RCC 7860 (cell line): Measurements from ENCODE around the gene PLA2G4C.

Source experiments
- DNase-seq: peaks from one replicate; pipeline ENCODE4 v3.0.0-alpha.2; 2015; ENCODE audit warnings: low spot score
- FAIRE-seq: peaks from 2 replicates; lab custom pipeline; 2012; peaks lifted over from hg19 to GRCh38; lab: Jason Lieb, UNC

Gene PLA2G4C

GRCh38 chr19:48061401-48062344, 48.9 kb downstream of the PLA2G4C start:
- no peak for DNase-seq
- no peak for FAIRE-seq

GRCh38 chr19:48060381-48060780, 50.2 kb downstream of the PLA2G4C start:
- FAIRE-seq, result no peak
- no peak for DNase-seq

- no peak for DNase-seq
- no peak for FAIRE-seq
Measured at GRCh38 chr19:48059331-48059730, 51.3 kb downstream of the PLA2G4C start.

- FAIRE-seq, result no peak
Measured at GRCh38 chr19:48053856-48054255, 56.8 kb downstream of the PLA2G4C start.

GRCh38 chr19:48053076-48053475, 57.5 kb downstream of the PLA2G4C start:
- DNase-seq (no peak), FAIRE-seq (no peak)

More at GRCh38 chr19:48053856-48054255, 56.8 kb downstream of the PLA2G4C start:
- no peak for DNase-seq

GRCh38 chr19:48051335-48052033, 59.1 kb downstream of the PLA2G4C start:
- FAIRE-seq (no peak), DNase-seq (no peak)

- DNase-seq, result no peak
Measured at GRCh38 chr19:48044561-48044960, 66.1 kb downstream of the PLA2G4C start.

GRCh38 chr19:48043675-48044258, 66.8 kb downstream of the PLA2G4C start, which contains the start of gene CABP5:
CABP5 (minus strand) TSS chr19:48044079; CDS start chr19:48043922, 157 bp downstream.
- DNase-seq, result no peak
- no peak for FAIRE-seq

More at GRCh38 chr19:48044561-48044960, 66.1 kb downstream of the PLA2G4C start:
- FAIRE-seq, result no peak

GRCh38 chr19:48041877-48042580, 68.6 kb downstream of the PLA2G4C start:
- no peak for FAIRE-seq
- DNase-seq, result no peak

- no peak for DNase-seq
- FAIRE-seq, result no peak
Measured at GRCh38 chr19:48036765-48037164, 73.9 kb downstream of the PLA2G4C start.

GRCh38 chr19:48033604-48034003, 77.0 kb downstream of the PLA2G4C start:
- DNase-seq (no peak), FAIRE-seq (no peak)

GRCh38 chr19:48030073-48030472, 80.5 kb downstream of the PLA2G4C start:
- DNase-seq, result no peak
- FAIRE-seq, result no peak

- DNase-seq (no peak), FAIRE-seq (no peak)
Measured at GRCh38 chr19:48029431-48029830, 81.2 kb downstream of the PLA2G4C start.

- FAIRE-seq (no peak), DNase-seq (no peak)
Measured at GRCh38 chr19:48025480-48025879, 85.1 kb downstream of the PLA2G4C start.

- FAIRE-seq (no peak), DNase-seq (no peak)
Measured at GRCh38 chr19:48023518-48023917, 87.1 kb downstream of the PLA2G4C start.

GRCh38 chr19:48023011-48023410, 87.6 kb downstream of the PLA2G4C start:
- DNase-seq, result no peak

GRCh38 chr19:48020686-48021085, 89.9 kb downstream of the PLA2G4C start:
- FAIRE-seq (no peak), DNase-seq (no peak)

More at GRCh38 chr19:48023011-48023410, 87.6 kb downstream of the PLA2G4C start:
- no peak for FAIRE-seq

GRCh38 chr19:48010932-48011758, 99.5 kb downstream of the PLA2G4C start:
- FAIRE-seq, result no peak
- no peak for DNase-seq

- DNase-seq (no peak), FAIRE-seq (no peak)
Measured at GRCh38 chr19:48006762-48007161, 103.9 kb downstream of the PLA2G4C start.

GRCh38 chr19:48004236-48004635, 106.4 kb downstream of the PLA2G4C start:
- DNase-seq (no peak), FAIRE-seq (no peak)
